AG04449 (cell line): Measurements from ENCODE around the gene FMN2.

ENCODE experiments used
- CTCF ChIA-PET: fragments of 350-600 bp; formaldehyde crosslinking; extraction: SDS; loops from one replicate; lab custom pipeline; 2021; ENCODE audit warnings: antibody characterized with exemption; lab: Yijun Ruan, JAX
- POLR2A ChIA-PET: fragments of 400-600, 350-600 bp; formaldehyde crosslinking; extraction: SDS; loops from one replicate; lab custom pipeline; 2020; ENCODE audit warnings: antibody characterized with exemption, inconsistent platforms; lab: Yijun Ruan, JAX
- DNase-seq: peaks from one replicate; pipeline ENCODE4 v3.0.0-alpha.2; 2010; ENCODE audit warnings: low read depth, low spot score
- H3K4me3 ChIP-seq: 2 replicates; pipeline ENCODE4 v1.5.1; 2011; ENCODE audit warnings: low read depth, mild to moderate bottlenecking, control low read depth, low read length
- CTCF ChIP-seq: IDR thresholded peaks from one replicate; pipeline ENCODE4 v1.5.1; 2011; ENCODE audit warnings: mild to moderate bottlenecking, moderate library complexity, low read length, control low read depth, inconsistent platforms; ENCODE audit not compliant: insufficient read depth; ENCODE audit errors: missing control alignments

Gene FMN2

GRCh38 chr1:240395336-240395735 is 303.7 kb downstream of the FMN2 start:
- no peak for DNase-seq
- no peak for TF ChIP-seq CTCF
- CTCF ChIA-PET, result interaction anchor here (1.2 kb wide), 1 partner anchor 9 kb away, joined by 3 read pairs; no protein-coding TSS in a partner anchor
- no peak overlapping the region for H3K4me3 ChIP-seq
- POLR2A ChIA-PET, result interaction anchor here (1.0 kb wide), 1 partner anchor 217 kb away, joined by 4 read pairs; the partner anchor contains the start of gene GREM2

GRCh38 chr1:240399381-240399780 is 307.7 kb downstream of the FMN2 start:
- peak; percentile 86 for DNase-seq
- no peak overlapping the region for H3K4me3 ChIP-seq
- CTCF ChIA-PET, result interaction anchor here (0.9 to 2.0 kb wide), 8 partner anchors 14 to 373 kb away, joined by 3 to 8 read pairs (median 4); no protein-coding TSS in a partner anchor
- POLR2A ChIA-PET, result interaction anchor here (0.6 to 1.1 kb wide), 2 partner anchors 14 to 53 kb away, joined by 3 to 5 read pairs; no protein-coding TSS in a partner anchor
- no peak for TF ChIP-seq CTCF

DNA sequence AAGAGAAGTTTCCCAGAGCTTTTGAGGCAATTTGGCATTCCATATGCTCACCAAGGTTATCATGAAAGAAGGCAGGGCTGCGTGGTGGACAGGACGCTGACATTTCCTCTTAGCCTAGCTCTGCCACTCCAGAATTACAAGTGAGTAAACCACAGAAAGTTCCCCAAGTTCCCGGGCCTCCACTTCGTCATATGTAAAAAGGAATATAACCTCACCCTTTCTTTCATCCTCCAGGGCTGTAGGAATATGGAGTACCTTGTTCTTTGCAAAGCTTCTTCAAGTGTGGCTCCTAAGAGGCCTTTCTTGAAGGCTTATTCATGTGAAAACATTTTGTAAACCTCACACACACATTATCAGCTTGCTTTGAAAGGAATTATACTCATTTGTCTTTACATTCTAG is 310.0 kb downstream of the FMN2 start:
- no peak for TF ChIP-seq CTCF
- DNase-seq, result no peak
- H3K4me3 ChIP-seq, result no peak overlapping the region
- POLR2A ChIA-PET, result no interaction called here
- CTCF ChIA-PET, result interaction anchor here (0.6 to 1.0 kb wide), 3 partner anchors 12 to 396 kb away, joined by 3 read pairs; no protein-coding TSS in a partner anchor

GRCh38 chr1:240402326-240402725 is 310.6 kb downstream of the FMN2 start:
- ChIA-PET POLR2A (no interaction called here), CTCF (interaction anchor here (0.9 to 1.0 kb wide), 2 partner anchors 12 to 213 kb away, joined by 3 read pairs; no protein-coding TSS in a partner anchor)
- TF ChIP-seq CTCF, result no peak
- no peak for DNase-seq
- no peak overlapping the region for H3K4me3 ChIP-seq

GRCh38 chr1:240404286-240404685 is 312.6 kb downstream of the FMN2 start:
- ChIA-PET POLR2A (no interaction called here), CTCF (no interaction called here)
- no peak overlapping the region for H3K4me3 ChIP-seq
- no peak for TF ChIP-seq CTCF
- DNase-seq, result no peak

DNA sequence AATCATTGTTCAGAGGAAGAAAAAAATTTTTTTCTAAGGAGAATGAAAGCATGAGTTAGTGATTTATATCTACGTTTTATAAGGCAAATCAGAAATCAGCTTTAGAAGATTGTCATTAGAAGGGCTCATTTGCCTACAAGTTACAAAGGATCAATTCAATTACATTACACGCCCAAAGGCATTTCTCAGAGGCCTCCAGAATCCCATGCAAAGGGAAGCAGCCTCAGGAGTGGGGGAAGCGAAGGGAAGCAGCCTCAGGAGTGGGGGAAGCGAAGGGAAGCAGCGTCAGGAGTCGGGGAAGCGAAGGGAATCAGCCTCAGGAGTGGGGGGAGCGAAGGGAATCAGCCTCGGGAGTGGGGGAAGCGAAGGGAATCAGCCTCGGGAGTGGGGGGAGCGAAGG is 314.1 kb downstream of the FMN2 start:
- no peak for DNase-seq
- ChIA-PET CTCF (no interaction called here), POLR2A (no interaction called here)
- no peak for TF ChIP-seq CTCF
- no peak overlapping the region for H3K4me3 ChIP-seq
